HG02623 (cell line): ENCODE measurements around the gene CGNL1.

ENCODE experiments used
- ATAC-seq: cut with Tn5 transposase; IDR thresholded peaks from one replicate; pipeline ENCODE4 v1.9.1; 2021; ENCODE audit warnings: moderate library complexity; ENCODE audit not compliant: unreplicated experiment

CGNL1 gene

GRCh38 chr15:57517030-57517671, 140.8 kb downstream of the CGNL1 start:
- ATAC-seq, result no peak

- ATAC-seq, result no peak
Measured at GRCh38 chr15:57518779-57519405, 142.6 kb downstream of the CGNL1 start.

- ATAC-seq, result no peak
Measured at GRCh38 chr15:57519806-57520205, 143.5 kb downstream of the CGNL1 start.

GRCh38 chr15:57521503-57521902, 145.2 kb downstream of the CGNL1 start:
- no peak for ATAC-seq

- ATAC-seq, result no peak
Measured at GRCh38 chr15:57522148-57522547, 145.8 kb downstream of the CGNL1 start.

- ATAC-seq, result no peak
Measured at GRCh38 chr15:57525581-57525980, 149.3 kb downstream of the CGNL1 start.

- ATAC-seq, result no peak
Measured at GRCh38 chr15:57526076-57526475, 149.8 kb downstream of the CGNL1 start.

GRCh38 chr15:57526615-57527014, 150.3 kb downstream of the CGNL1 start:
- ATAC-seq, result no peak

- no peak for ATAC-seq
Measured at GRCh38 chr15:57527382-57528091, 151.2 kb downstream of the CGNL1 start.

GRCh38 chr15:57528940-57529565, 152.7 kb downstream of the CGNL1 start:
- ATAC-seq, result no peak

- no peak for ATAC-seq
Measured at GRCh38 chr15:57529748-57530147, 153.4 kb downstream of the CGNL1 start.

GRCh38 chr15:57532731-57533447, 156.6 kb downstream of the CGNL1 start:
- ATAC-seq, result no peak

- no peak for ATAC-seq
Measured at GRCh38 chr15:57533448-57533799, 157.1 kb downstream of the CGNL1 start.

- no peak for ATAC-seq
Measured at GRCh38 chr15:57534281-57534680, 158.0 kb downstream of the CGNL1 start.

- ATAC-seq, result no peak
Measured at GRCh38 chr15:57537072-57537471, 160.8 kb downstream of the CGNL1 start.

GRCh38 chr15:57537488-57538264, 161.4 kb downstream of the CGNL1 start:
- ATAC-seq, result no peak

GRCh38 chr15:57538265-57538529, 161.9 kb downstream of the CGNL1 start:
- ATAC-seq, result no peak

- no peak for ATAC-seq
Measured at GRCh38 chr15:57538821-57539220, 162.5 kb downstream of the CGNL1 start.

- ATAC-seq, result no peak
Measured at GRCh38 chr15:57540211-57540610, 163.9 kb downstream of the CGNL1 start.

GRCh38 chr15:57540736-57541135, 164.4 kb downstream of the CGNL1 start:
- ATAC-seq, result peak; percentile 82

GRCh38 chr15:57541271-57541670, 165.0 kb downstream of the CGNL1 start:
- no peak for ATAC-seq
